K562 (cell line): ENCODE measurements around the gene KAT7. TPM values are rescaled to one million over a fixed set of nuclear protein-coding genes. Genes with fewer than 3 reads are reported as not detected.
A peak's percentile ranks its signal among the peaks of the same experiment; 100 is the strongest.

Experiments
- ATAC-seq: fragments of 200-7000 bp; cut with Tn5 transposase; 3 replicates; pipeline ENCODE4 v1.9.1; 2020; ENCODE audit warnings: moderate library complexity
- BruUV-seq: library from RNA; stranded (reverse); fragments of 400-500 nt; replicated peaks from 2 replicates; lab custom pipeline; 2021; lab: Mats Ljungman, UMichigan
- CTCF ChIA-PET: fragments of 300-600 bp; formaldehyde crosslinking; extraction: SDS; loops from one replicate; lab custom pipeline; 2021; ENCODE audit warnings: low intra/inter-chr PET ratio; lab: Yijun Ruan, JAX
- POLR2A ChIA-PET: fragments of 300-600, 350-650 bp; sonication (Branson Sonifier 250); formaldehyde crosslinking; extraction: SDS; loops from one replicate; lab custom pipeline; 2021; ENCODE audit warnings: antibody characterized with exemption, inconsistent platforms; lab: Yijun Ruan, JAX
- DNase-seq, 4 experiments: peaks; one replicate each; pipeline versions ENCODE4 v3.0.0 to v3.0.0-alpha.2; 2011 to 2018; ENCODE audit warnings: low spot score in 3 of 4, mixed read lengths in 3 of 4; ENCODE audit errors: extremely low read depth in 1 of 4
- FAIRE-seq: peaks from 2 replicates; lab custom pipeline; 2011; peaks lifted over from hg19 to GRCh38; lab: Jason Lieb, UNC
- H2AFZ ChIP-seq: 2 replicates; pipeline ENCODE4 v1.6.0; 2011; ENCODE audit warnings: low read depth, low read length, control low read depth, inconsistent platforms
- H3K27ac ChIP-seq: fragments of 200-600 bp; 3 replicates; pipeline ENCODE4 v1.8.0; 2011; ENCODE audit warnings: low read depth, mild to moderate bottlenecking, control low read depth, inconsistent platforms, low read length, moderate library complexity, mixed read lengths; ENCODE audit errors: extremely low read depth
- H3K27me3 ChIP-seq, 2 experiments: fragments of 300-600 bp in 1 of 2; 2 replicates in 1 of 2; 3 replicates in 1 of 2; pipeline versions ENCODE4 v1.6.0 to v1.8.0; 2011; ENCODE audit warnings: inconsistent platforms in 2 of 2, low read length in 2 of 2, mild to moderate bottlenecking in 1 of 2, mixed read lengths in 1 of 2, moderate library complexity in 1 of 2; ENCODE audit not compliant: control insufficient read depth in 2 of 2, insufficient read depth in 2 of 2
- H3K36me3 ChIP-seq: fragments of 300-600 bp; 3 replicates; pipeline ENCODE4 v1.8.0; 2011; ENCODE audit warnings: mild to moderate bottlenecking, low read length, inconsistent platforms; ENCODE audit not compliant: control insufficient read depth, insufficient read depth
- H3K4me1 ChIP-seq, 2 experiments: fragments of 200-600 bp in 1 of 2; replicated peaks in 1 of 2; 2 replicates in 1 of 2; 3 replicates in 1 of 2; pipeline versions ENCODE4 v1.5.1 to v1.8.0; 2011; ENCODE audit warnings: inconsistent platforms in 2 of 2, low read length in 2 of 2, mild to moderate bottlenecking in 1 of 2, mixed read lengths in 1 of 2, moderate library complexity in 1 of 2; ENCODE audit not compliant: control insufficient read depth in 2 of 2, insufficient read depth in 2 of 2
- H3K4me2 ChIP-seq: 2 replicates; pipeline ENCODE4 v1.6.1; 2011; ENCODE audit warnings: low read length, control low read depth, inconsistent platforms, mixed read lengths; ENCODE audit not compliant: insufficient read depth
- H3K4me3 ChIP-seq: fragments of 200-600 bp; sonication (generic), shearing (Covaris generic); 2 replicates; pipeline ENCODE4 v1.5.1; 2016; ENCODE audit warnings: control low read depth, inconsistent platforms
- H3K79me2 ChIP-seq: fragments of 200-600 bp; 3 replicates; pipeline ENCODE4 v1.8.0; 2011; ENCODE audit warnings: low read length, inconsistent platforms; ENCODE audit not compliant: control insufficient read depth, insufficient read depth
- H3K9ac ChIP-seq, 2 experiments: 2 replicates each; pipeline versions ENCODE4 v1.6.0 to v1.6.1; 2011; ENCODE audit warnings: low read depth in 2 of 2, low read length in 2 of 2, control low read depth in 1 of 2, inconsistent platforms in 1 of 2, mild to moderate bottlenecking in 1 of 2, mixed read lengths in 1 of 2; ENCODE audit not compliant: insufficient read depth in 1 of 2
- H3K9me1 ChIP-seq: one replicate; pipeline ENCODE4 v1.6.0; 2011; ENCODE audit warnings: inconsistent platforms, mild to moderate bottlenecking, low read length, moderate library complexity; ENCODE audit not compliant: control insufficient read depth, insufficient read depth
- H3K9me3 ChIP-seq: replicated peaks from 2 replicates; pipeline ENCODE4 v1.5.1; 2011; ENCODE audit warnings: low read depth, low read length, inconsistent platforms; ENCODE audit not compliant: control insufficient read depth, insufficient read depth
- H4K20me1 ChIP-seq: replicated peaks from 2 replicates; pipeline ENCODE4 v1.6.1; 2011; ENCODE audit warnings: low read length, inconsistent platforms, mixed read lengths; ENCODE audit not compliant: control insufficient read depth, insufficient read depth
- E2F3 ChIP-seq: fragments of 250-450 bp; sonication (Bioruptor Pico); IDR thresholded peaks from 2 replicates; pipeline ENCODE4 v1.4.0; 2020; ENCODE audit warnings: mild to moderate bottlenecking
- EZH2 ChIP-seq: IDR thresholded peaks from 2 replicates; pipeline ENCODE4 v1.6.1; 2012; ENCODE audit warnings: low read depth, mild to moderate bottlenecking, inconsistent platforms, low read length, borderline replicate concordance
- KDM5B ChIP-seq: fragments of 200-600 bp; sonication (generic); IDR thresholded peaks from 2 replicates; pipeline ENCODE4 v1.6.1; 2012; ENCODE audit warnings: low read depth, mild to moderate bottlenecking, moderate library complexity, low read length, control low read depth, inconsistent platforms; ENCODE audit not compliant: insufficient replicate concordance
- MEF2A ChIP-seq: IDR thresholded peaks from 2 replicates; pipeline ENCODE4 v1.6.1; 2011; ENCODE audit warnings: low read depth, mild to moderate bottlenecking, low read length, moderate library complexity; ENCODE audit not compliant: control insufficient read depth
- MIER1 ChIP-seq: fragments of 450-650 bp; IDR thresholded peaks from 2 replicates; pipeline ENCODE4 v1.6.1; 2016; ENCODE audit warnings: antibody characterized with exemption, mild to moderate bottlenecking, low read depth
- MTA3 ChIP-seq: fragments of 450-650 bp; formaldehyde crosslinking; IDR thresholded peaks from 2 replicates; pipeline ENCODE4 v1.6.1; 2017; ENCODE audit warnings: mild to moderate bottlenecking, borderline replicate concordance
- NEUROD1 ChIP-seq: fragments of 150-350 bp; IDR thresholded peaks from 2 replicates; pipeline ENCODE4 v1.6.1; 2014; ENCODE audit warnings: borderline replicate concordance, low read length, low read depth; ENCODE audit not compliant: partially characterized antibody
- POLR2AphosphoS5 ChIP-seq: IDR thresholded peaks from 2 replicates; pipeline ENCODE4 v1.6.1; 2011; ENCODE audit warnings: mild to moderate bottlenecking, low read depth, low read length, moderate library complexity; ENCODE audit not compliant: control insufficient read depth, insufficient read depth
- POLR2B ChIP-seq: fragments of 450-650 bp; IDR thresholded peaks from 2 replicates; pipeline ENCODE4 v1.6.1; 2018; ENCODE audit warnings: low read depth; ENCODE audit not compliant: partially characterized antibody
- POLR2G ChIP-seq: fragments of 200-400 bp; formaldehyde crosslinking; IDR thresholded peaks from 2 replicates; pipeline ENCODE4 v1.6.1; 2017; ENCODE audit warnings: low read depth, mild to moderate bottlenecking, antibody characterized with exemption, low read length, moderate library complexity
- SP2 ChIP-seq: IDR thresholded peaks from 2 replicates; pipeline ENCODE4 v1.6.1; 2011; ENCODE audit warnings: mild to moderate bottlenecking, low read depth, low read length, moderate library complexity; ENCODE audit not compliant: poor library complexity, severe bottlenecking; ENCODE audit errors: extremely low read depth
- TRIM24 ChIP-seq, 2 experiments: fragments of 450-650 bp; IDR thresholded peaks; 2 replicates each; pipeline ENCODE4 v1.6.1; 2016
- ZNF184 ChIP-seq: sonication (generic); formaldehyde crosslinking; IDR thresholded peaks from 2 replicates; pipeline ENCODE4 v1.5.0; 2020; ENCODE audit warnings: missing genetic modification reagents
- ZNF23 ChIP-seq: fragments of 250-450 bp; sonication (Bioruptor Pico); IDR thresholded peaks from 2 replicates; pipeline ENCODE4 v1.4.0; 2020; ENCODE audit warnings: mild to moderate bottlenecking
- ZNF561 ChIP-seq: fragments of 450-650 bp; formaldehyde crosslinking; conservative IDR thresholded peaks from 2 replicates; pipeline ENCODE4 v1.4.0; 2020; ENCODE audit warnings: mild to moderate bottlenecking, moderate library complexity
- ZZZ3 ChIP-seq: fragments of 450-650 bp; IDR thresholded peaks from 2 replicates; pipeline ENCODE4 v1.6.1; 2016; ENCODE audit warnings: antibody characterized with exemption, mild to moderate bottlenecking, moderate library complexity
- WGBS: fragments of 100-300 bp; shearing (Covaris generic); methylation state at CpG from one replicate; pipeline ENCODE4 v1.1.6; 2016; ENCODE audit warnings: low coverage, mixed read lengths; ENCODE audit not compliant: insufficient coverage; ENCODE audit errors: missing lambda C conversion rate; 5-methylcytosine and 5-hydroxymethylcytosine counted together
- in situ Hi-C: fragments of 300-500 bp; cut with MboI; formaldehyde crosslinking; loops from 4 replicates; pipeline ENCODE4 v1.15.0; 2018; ENCODE audit warnings: inconsistent platforms, mixed read lengths
- intact Hi-C: fragments of 100-400 bp; cut with micrococcal nuclease; formaldehyde crosslinking; loops from 2 replicates; pipeline ENCODE4 v1.14.2; 2022
- polyA plus RNA-seq, 8 experiments: library from polyadenylated mRNA; depleted of rRNA in 4 of 8; stranded (reverse) in 5 of 8; unstranded in 3 of 8; fragments of >200 nt; fragmentation: Nextera tagmentation in 2 of 8; fragmentation: Illumina TruSeq in 1 of 8; extraction: Ambion mirVana in 2 of 8; extraction: Trizol in 1 of 8; gene quantifications; 2 replicates each; pipeline versions ENCODE4 v1.2.1 to v1.2.3, GENCODE V29; 2011 to 2014; ENCODE audit warnings: inconsistent platforms in 1 of 8, missing spikeins in 1 of 8
- total RNA-seq, 7 experiments: library from RNA; depleted of rRNA in 6 of 7; stranded (reverse); fragments of >200 nt in 6 of 7; fragmentation: Illumina TruSeq in 2 of 7; extraction: Trizol in 2 of 7; gene quantifications; 2 replicates each; pipeline versions ENCODE4 v1.2.1 to v1.2.3, GENCODE V29; 2011 to 2021; ENCODE audit warnings: low replicate concordance in 1 of 7
- TF ChIP-seq, protein P1 (sequence below): sonication (generic); formaldehyde crosslinking; IDR thresholded peaks from 2 replicates; pipeline ENCODE4 v1.8.0; 2022; ENCODE audit warnings: mild to moderate bottlenecking, missing genetic modification reagents

The KAT7 gene
- total and polyA plus RNA-seq, 9 of the 15 experiments (the other 6 are each of a cell fraction or from before 2014, with no cell fraction given), result 10.8 to 57.3 (median 34.8) TPM

DNA sequence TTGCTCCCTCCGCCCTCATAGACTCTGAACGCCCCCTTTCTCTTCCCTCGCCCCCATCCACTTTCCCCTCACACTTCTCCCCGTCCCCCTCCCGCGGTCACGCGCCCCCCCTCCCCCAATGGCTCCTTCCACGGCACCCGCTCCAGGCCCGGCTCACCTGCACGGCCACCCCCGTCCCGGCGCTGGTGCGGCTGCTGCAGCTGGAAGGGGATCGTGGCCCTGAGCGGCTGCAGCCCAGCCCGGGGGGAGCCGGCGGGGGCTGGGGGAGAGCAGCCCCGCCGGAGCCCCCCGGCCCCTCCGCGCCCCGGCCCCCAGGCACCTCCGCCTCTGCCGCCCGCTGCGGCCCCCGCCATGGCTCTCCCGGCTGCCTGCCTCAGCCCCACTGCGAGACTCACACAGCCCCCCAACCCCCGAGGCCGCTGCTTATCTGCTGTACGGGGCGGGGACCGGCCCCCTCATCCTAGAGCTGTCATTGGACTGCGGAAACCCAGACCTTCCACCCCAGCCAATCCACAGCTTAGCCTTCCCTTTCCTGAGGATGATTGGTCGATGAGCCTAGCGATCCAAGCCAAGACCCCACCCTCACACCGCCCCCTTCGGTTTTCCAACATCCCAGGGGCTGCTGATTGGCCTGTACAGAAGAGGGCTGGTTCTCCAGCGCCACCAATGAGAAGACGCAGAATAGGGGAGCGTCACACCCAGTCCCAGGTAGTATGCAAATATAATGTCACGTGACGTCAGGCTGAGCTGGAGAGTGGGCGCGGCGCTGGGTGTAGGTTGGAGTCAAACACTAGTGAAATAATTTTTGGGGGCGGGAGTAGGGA, 24.5 kb upstream of the KAT7 start, which contains the start of gene FAM117A:
TSS of gene FAM117A (minus strand) at position 397 of the 824 bp plus-strand sequence. CDS start at position 353, 44 bp downstream.
- BruUV-seq, result no TSS peak
- 2% methylated on average over 34 of the region's 53 CpGs for WGBS
- H3K4me3 ChIP-seq, result peak within 1 kb of the TSS; percentile 69
- peak; percentile 99 for FAIRE-seq
- peaks cover 8 to 48% of the 10 kb centered on the region in 2 experiments for H3K4me1 ChIP-seq
- ATAC-seq, result peak; percentile 95
- in situ Hi-C loops (no loop called here), intact Hi-C loops (loop anchor here (1.0 kb wide), 1 partner anchor 56 kb away; no protein-coding TSS in a partner anchor)
- H3K4me2 ChIP-seq, result peak within 1 kb of the TSS; percentile 97
- CTCF ChIA-PET, result no interaction called here
- H2AFZ ChIP-seq, result peak within 1 kb of the TSS; percentile 88
- peaks cover 10% of the 10 kb centered on the region for H3K9me1 ChIP-seq
- H3K27me3 ChIP-seq, result no peaks in the 10 kb centered on the region
- H3K36me3 ChIP-seq, result peaks cover 23% of the 10 kb centered on the region
- peak; percentile 99 to 100 (median 99) for DNase-seq
- peaks cover 21% of the 10 kb centered on the region for H4K20me1 ChIP-seq
- H3K9me3 ChIP-seq, result no peaks in the 10 kb centered on the region; the same call in 1 of the 2 replicates
- POLR2A ChIA-PET, result interaction anchor here (0.5 to 4.1 kb wide), 16 partner anchors 9 to 382 kb away, joined by 3 to 21 read pairs (median 4); partner anchors contain the start of genes KAT7 and SLC35B1
- H3K27ac ChIP-seq, result peak within 1 kb of the TSS; percentile 71
- H3K79me2 ChIP-seq, result peaks cover 51% of the 10 kb centered on the region
- peak within 1 kb of the TSS; percentile 63 to 90 for H3K9ac ChIP-seq
- TF ChIP-seq ZZZ3, result no peak
- TF ChIP-seq ZNF184 (CRISPR knock-in tag), result no peak
- peak; percentile 78 for TF ChIP-seq POLR2AphosphoS5
- no peak for TF ChIP-seq TRIM24 (IDR thresholded peaks at IDR 0.05)
- no peak for TF ChIP-seq MIER1
- TF ChIP-seq POLR2G, result peak; percentile 95
- peak; percentile 91 for TF ChIP-seq KDM5B
- TF ChIP-seq MEF2A, result no peak
- no peak for TF ChIP-seq ZNF561
- TF ChIP-seq E2F3 (CRISPR knock-in tag), result no peak
- TF ChIP-seq NEUROD1, result peak; percentile 98
- TF ChIP-seq SP2, result peak; percentile 85
- TF ChIP-seq EZH2, result no peak
- TF ChIP-seq ZNF23, result no peak
- TF ChIP-seq, protein P1, sequence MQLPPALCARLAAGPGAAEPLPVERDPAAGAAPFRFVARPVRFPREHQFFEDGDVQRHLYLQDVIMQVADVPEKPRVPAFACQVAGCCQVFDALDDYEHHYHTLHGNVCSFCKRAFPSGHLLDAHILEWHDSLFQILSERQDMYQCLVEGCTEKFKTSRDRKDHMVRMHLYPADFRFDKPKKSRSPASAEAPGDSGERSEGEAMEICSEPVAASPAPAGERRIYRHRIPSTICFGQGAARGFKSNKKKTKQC, result no peak
- peak; percentile 52 for TF ChIP-seq POLR2B
- TF ChIP-seq MTA3, result peak; percentile 82; the same call in 1 of the 2 replicates
